Ectodermal cell (in vitro differentiated cells): ENCODE results near the gene PEMT.
A peak's percentile ranks its signal among the peaks of the same experiment; 100 is the strongest.

Source experiments
- H3K27ac ChIP-seq: 2 replicates; pipeline ENCODE4 v1.7.0; 2013; ENCODE audit warnings: mild to moderate bottlenecking, low read depth, low read length; ENCODE audit not compliant: insufficient read depth, poor library complexity, severe bottlenecking
- H3K27me3 ChIP-seq: 2 replicates; pipeline ENCODE4 v1.7.0; 2013; ENCODE audit warnings: mild to moderate bottlenecking, low read length; ENCODE audit not compliant: insufficient read depth, control insufficient read depth, poor library complexity, severe bottlenecking
- H3K36me3 ChIP-seq: one replicate; pipeline ENCODE4 v1.7.0; 2013; ENCODE audit warnings: low read length; ENCODE audit not compliant: control insufficient read depth, insufficient read depth
- H3K4me1 ChIP-seq: one replicate; pipeline ENCODE4 v1.7.0; 2013; ENCODE audit warnings: low read length; ENCODE audit not compliant: control insufficient read depth, insufficient read depth
- H3K4me3 ChIP-seq: 2 replicates; pipeline ENCODE4 v1.7.0; 2013; ENCODE audit warnings: low read depth, low read length, control low read depth; ENCODE audit not compliant: insufficient read depth
- H3K9me3 ChIP-seq: 2 replicates; pipeline ENCODE4 v1.7.0; 2013; ENCODE audit warnings: mild to moderate bottlenecking, low read length, moderate library complexity; ENCODE audit not compliant: control insufficient read depth
- WGBS, 2 experiments: methylation state at CpG; one replicate each; pipeline ENCODE4 v1.1.7; 2013; ENCODE audit warnings: missing lambda C conversion rate in 2 of 2; 5-methylcytosine and 5-hydroxymethylcytosine counted together

PEMT gene

GRCh38 chr17:17554266-17554665 is 37.2 kb downstream of the PEMT start:
- Histone ChIP-seq H3K4me1 (peaks cover 22% of the 10 kb centered on the region), H3K27ac (no peak overlapping the region), H3K36me3 (no peaks in the 10 kb centered on the region), H3K27me3 (no peaks in the 10 kb centered on the region), H3K9me3 (no peaks in the 10 kb centered on the region), H3K4me3 (no peak overlapping the region)
- WGBS, 2 experiments: 93 to 95% methylated on average over 16 to 17 of the region's 17 CpGs

DNA sequence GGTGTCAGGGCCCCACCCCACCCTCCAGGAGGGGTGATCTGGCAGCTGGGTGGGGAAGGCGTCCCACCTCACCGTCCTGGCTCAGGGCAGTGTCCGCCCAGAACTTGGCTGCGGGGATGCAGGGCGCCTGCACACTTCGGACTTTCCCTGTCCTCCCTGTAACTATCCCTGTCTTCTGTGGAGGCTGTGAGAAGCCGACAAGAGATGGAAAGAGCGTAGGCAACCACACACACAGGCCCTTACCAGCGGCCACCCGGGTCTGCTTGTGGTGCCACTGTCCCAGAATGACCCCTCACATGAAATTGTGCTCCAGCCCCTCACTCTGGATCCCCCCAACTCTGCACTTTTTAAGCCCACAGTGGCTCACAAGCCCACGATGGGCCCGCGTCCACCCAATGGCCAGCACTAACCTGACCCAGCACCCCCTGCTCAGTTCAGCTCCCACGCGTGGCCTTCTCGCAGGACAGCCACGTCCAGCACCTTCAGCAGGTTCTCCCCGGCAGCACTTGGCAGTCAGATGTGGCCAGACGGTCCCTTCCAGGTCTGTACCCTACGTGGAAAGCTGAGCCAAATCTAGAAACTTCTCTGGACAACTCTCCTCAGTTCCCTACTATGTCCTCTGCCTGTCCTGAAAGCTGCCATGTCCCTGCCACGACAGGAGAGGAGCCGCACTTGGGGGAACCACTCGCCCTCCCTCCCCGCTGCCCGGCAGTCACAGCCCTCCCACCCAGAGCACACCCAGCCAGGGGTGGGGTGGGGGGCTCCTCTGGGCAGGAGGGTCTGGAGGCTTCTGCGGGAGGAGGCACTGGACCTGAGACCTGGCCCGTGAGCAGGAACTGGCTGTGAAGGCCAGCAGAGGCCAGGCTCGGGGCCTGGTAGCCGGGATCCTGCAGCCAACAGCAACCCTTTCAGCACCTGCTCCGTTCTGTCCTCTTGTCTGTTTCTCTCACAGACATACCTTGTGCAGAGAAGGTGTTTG is 38.0 kb downstream of the PEMT start:
- Histone ChIP-seq H3K4me3 (no peak overlapping the region), H3K4me1 (peaks cover 22% of the 10 kb centered on the region)
- 95% methylated on average over 30 of the region's 30 CpGs for WGBS, 2 experiments

DNA sequence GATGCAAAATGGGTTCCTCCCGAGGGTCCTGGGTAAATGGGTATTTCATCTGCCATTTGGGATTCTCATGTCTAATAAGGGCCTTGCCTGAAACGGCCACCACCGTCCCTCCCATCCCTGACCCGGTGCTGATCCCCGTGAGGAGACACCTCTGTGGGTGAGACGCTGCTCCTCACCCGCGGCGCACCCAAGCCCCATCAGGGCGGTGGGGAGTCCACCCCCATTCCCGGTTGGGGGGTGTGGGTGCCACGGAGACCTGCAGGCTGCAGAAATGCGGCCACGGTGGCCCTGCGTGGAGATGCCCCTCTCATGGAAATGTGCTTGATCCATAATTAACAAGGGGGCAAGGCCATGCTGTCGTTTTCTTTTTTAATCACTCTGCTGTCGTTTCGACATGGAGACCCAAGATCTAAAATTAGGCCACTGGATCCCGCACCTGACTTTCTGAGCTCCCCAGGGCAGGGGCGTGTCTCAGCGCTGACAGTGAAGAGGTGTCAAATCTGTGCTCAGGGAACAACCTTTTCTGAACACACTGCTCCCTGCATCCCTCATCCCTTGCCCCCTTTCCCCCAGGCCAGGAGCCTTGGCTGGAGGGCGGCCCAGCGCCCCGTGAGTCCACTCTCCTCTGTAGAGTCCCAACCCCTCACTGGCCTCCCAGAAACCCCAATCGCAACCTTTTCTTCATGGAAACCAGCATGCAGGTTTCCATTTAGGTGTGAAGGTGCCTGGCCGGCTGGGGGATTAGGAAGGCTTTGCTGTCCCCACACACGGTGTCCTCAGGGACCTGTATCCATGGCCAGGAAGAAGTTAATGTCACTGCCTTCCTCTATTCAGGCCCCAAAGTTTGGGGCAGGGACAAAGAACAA is 38.9 kb downstream of the PEMT start:
- no peak overlapping the region for H3K27ac ChIP-seq
- no peaks in the 10 kb centered on the region for H3K27me3 ChIP-seq
- H3K9me3 ChIP-seq: no peaks in the 10 kb centered on the region
- no peaks in the 10 kb centered on the region for H3K36me3 ChIP-seq
- peaks cover 22% of the 10 kb centered on the region for H3K4me1 ChIP-seq
- H3K4me3 ChIP-seq: no peak overlapping the region
- 94 to 95% methylated on average over 27 of the region's 27 CpGs for WGBS, 2 experiments

More for the DNA sequence above, 38.0 kb downstream of the PEMT start:
- H3K36me3 ChIP-seq: no peaks in the 10 kb centered on the region
- no peak overlapping the region for H3K27ac ChIP-seq
- no peaks in the 10 kb centered on the region for H3K9me3 ChIP-seq
- H3K27me3 ChIP-seq: no peaks in the 10 kb centered on the region

- Histone ChIP-seq H3K4me3 (no peak overlapping the region), H3K27me3 (no peaks in the 10 kb centered on the region), H3K36me3 (no peaks in the 10 kb centered on the region), H3K4me1 (peaks cover 22% of the 10 kb centered on the region), H3K9me3 (no peaks in the 10 kb centered on the region), H3K27ac (peak overlapping the region; percentile 66)
- WGBS, 2 experiments: 23 to 28% methylated on average over 11 of the region's 11 CpGs
Observed at GRCh38 chr17:17551361-17551760, 40.1 kb downstream of the PEMT start.

DNA sequence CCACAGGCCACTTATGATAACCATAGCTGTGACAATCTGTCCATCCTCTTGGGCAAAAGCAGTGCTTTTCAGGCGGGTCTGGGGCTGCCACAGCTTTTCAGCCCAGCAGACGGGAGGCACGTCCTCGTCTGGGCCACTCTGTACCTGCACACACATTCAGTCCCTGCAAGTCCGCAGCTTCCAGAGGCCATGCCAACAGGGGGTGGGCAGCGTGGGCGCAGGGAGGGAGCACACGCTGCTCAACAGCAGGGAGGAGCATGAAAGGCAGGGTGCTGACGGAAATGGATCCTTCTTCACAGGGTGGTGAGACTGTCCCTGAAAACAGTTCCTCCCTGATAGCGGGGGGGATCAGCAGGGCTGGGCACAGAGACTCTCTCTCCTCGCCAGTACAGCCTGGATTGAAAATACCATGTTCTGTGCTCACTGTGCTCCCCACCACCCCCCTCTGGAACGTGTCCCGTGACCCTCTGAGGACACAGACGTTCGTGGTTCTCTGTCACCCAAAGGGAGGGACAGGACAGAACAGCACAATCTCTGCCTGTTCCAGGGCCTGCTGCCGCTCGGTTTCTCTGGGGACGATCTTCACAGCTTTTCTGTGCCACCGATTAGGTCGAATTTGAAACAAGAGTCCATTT is 41.7 kb downstream of the PEMT start:
- Histone ChIP-seq H3K4me1 (peaks cover 22% of the 10 kb centered on the region), H3K9me3 (no peaks in the 10 kb centered on the region), H3K27ac (no peak overlapping the region), H3K36me3 (no peaks in the 10 kb centered on the region), H3K27me3 (no peaks in the 10 kb centered on the region), H3K4me3 (no peak overlapping the region)
- 94 to 95% methylated on average over 20 of the region's 20 CpGs for WGBS, 2 experiments

- Histone ChIP-seq H3K4me1 (peaks cover 22% of the 10 kb centered on the region), H3K27ac (no peak overlapping the region), H3K9me3 (no peaks in the 10 kb centered on the region), H3K36me3 (no peaks in the 10 kb centered on the region), H3K27me3 (no peaks in the 10 kb centered on the region), H3K4me3 (no peak overlapping the region)
- 92 to 94% methylated on average over 8 of the region's 8 CpGs for WGBS, 2 experiments
Observed at GRCh38 chr17:17548044-17548443, 43.5 kb downstream of the PEMT start.

DNA sequence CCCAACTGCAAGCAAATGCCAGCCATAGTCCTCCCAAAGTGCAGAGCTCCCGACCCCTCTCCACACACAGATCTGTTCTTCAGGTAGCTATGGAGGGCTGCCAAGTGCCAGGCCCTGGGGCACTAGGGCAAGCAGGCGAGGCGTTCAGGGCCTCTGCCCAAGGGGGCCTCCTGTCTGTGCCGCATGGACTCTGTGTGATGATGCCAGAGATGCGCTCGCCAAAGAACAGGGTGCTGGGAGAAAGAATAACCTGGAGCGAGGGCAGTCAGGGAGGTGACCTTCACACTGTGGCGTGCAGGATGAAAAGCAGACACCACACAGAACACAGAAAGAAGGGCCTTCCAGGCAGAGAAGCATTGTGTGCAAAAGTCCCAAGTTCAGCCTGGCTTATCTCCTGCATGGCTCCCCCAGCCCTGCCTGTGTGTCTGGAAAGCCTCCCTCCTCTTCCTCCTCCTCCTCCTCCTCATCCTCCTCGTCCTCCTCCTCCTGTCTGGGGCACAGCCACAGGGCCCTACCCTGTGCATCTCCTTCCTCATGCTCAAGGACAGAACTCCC is 44.2 kb downstream of the PEMT start:
- Histone ChIP-seq H3K9me3 (no peaks in the 10 kb centered on the region), H3K27ac (no peak overlapping the region), H3K36me3 (no peaks in the 10 kb centered on the region), H3K27me3 (no peaks in the 10 kb centered on the region), H3K4me1 (peaks cover 22% of the 10 kb centered on the region), H3K4me3 (no peak overlapping the region)
- 90 to 94% methylated on average over 9 of the region's 9 CpGs for WGBS, 2 experiments

GRCh38 chr17:17546399-17547185 is 44.9 kb downstream of the PEMT start:
- H3K27me3 ChIP-seq: no peaks in the 10 kb centered on the region
- H3K4me3 ChIP-seq: no peak overlapping the region
- H3K27ac ChIP-seq: no peak overlapping the region
- WGBS, 2 experiments: 92 to 93% methylated on average over 16 of the region's 16 CpGs
- no peaks in the 10 kb centered on the region for H3K9me3 ChIP-seq
- peaks cover 16% of the 10 kb centered on the region for H3K4me1 ChIP-seq
- H3K36me3 ChIP-seq: no peaks in the 10 kb centered on the region

GRCh38 chr17:17545984-17546383 is 45.5 kb downstream of the PEMT start:
- Histone ChIP-seq H3K27me3 (no peaks in the 10 kb centered on the region), H3K4me3 (no peak overlapping the region), H3K27ac (no peak overlapping the region), H3K36me3 (no peaks in the 10 kb centered on the region), H3K9me3 (no peaks in the 10 kb centered on the region), H3K4me1 (peaks cover 10% of the 10 kb centered on the region)
- 94 to 96% methylated on average over 7 of the region's 7 CpGs for WGBS, 2 experiments
